Measurements from ENCODE around the gene SUDS3.

GRCh38 chr12:118428643-118429042 lies 52.3 kb downstream of the SUDS3 start:
- no peak for TF ChIP-seq CTCF (IDR thresholded peaks at IDR 0.05; ENCODE audit: insufficient read depth, low read depth, low read length)
- no peak for TF ChIP-seq EZH2 (IDR thresholded peaks at IDR 0.05; ENCODE audit: insufficient read depth, low read length)

All from astrocyte (in vitro differentiated cells and primary cell).